DMS79 treated with DMSO at 0.1 percent for 48 hours (cell line): ENCODE data around the gene JKAMP.
A peak's percentile ranks its signal among the peaks of the same experiment; 100 is the strongest.
"Not testable (repeated sequence)": the region's sequence is repeated elsewhere in the genome, so short reads cannot be mapped to it uniquely, and the experiment has no call there.

Experiments used
- DNase-seq: peaks from one replicate; lab custom pipeline; 2025; lab: John Stamatoyannopoulos, UW

Gene JKAMP, protein sequence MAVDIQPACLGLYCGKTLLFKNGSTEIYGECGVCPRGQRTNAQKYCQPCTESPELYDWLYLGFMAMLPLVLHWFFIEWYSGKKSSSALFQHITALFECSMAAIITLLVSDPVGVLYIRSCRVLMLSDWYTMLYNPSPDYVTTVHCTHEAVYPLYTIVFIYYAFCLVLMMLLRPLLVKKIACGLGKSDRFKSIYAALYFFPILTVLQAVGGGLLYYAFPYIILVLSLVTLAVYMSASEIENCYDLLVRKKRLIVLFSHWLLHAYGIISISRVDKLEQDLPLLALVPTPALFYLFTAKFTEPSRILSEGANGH

DNA sequence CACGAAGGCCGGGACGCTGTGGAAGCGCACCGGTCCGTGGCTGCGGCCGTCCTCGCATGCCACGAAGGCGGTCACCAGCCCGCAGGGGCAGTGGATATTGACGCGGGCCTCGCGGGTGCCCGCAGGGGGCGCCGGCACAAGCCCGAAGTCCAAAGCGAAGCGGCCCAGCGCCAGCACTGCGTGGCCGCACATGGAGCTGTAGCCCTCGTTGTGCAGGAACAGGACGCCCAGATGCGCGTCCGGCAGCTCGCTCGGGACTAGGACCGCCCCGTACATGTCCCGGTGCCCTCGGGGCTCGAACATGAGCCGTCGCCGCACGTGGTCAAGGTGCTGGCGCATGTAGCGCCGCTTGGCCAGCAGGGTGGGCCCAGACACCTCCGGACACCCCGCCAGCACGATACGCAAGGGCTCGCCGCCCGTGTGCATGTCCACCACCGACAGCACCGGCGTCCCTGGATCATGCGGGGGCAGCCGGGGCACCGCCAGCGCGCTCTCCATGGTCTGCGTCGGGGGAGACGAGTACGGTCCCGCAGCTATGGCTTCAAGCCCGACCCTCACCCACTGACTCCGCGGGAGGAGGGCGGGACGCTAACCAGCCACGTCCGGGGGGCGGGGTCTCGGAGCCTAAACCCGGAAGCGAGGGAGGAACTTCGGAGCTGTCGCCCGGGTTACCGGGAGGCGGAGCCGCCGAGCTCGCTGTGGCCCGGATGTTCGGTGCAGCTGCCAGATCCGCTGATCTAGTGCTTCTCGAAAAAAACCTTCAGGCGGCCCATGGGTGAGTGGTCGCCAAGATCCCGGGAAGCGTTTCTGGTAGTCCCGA is at the start of gene JKAMP, which contains the start of gene L3HYPDH:
Gene JKAMP (plus strand): TSS at position 699 of the 820 bp plus-strand sequence. CDS start 73 bp downstream, at position 772.
Gene L3HYPDH (minus strand): TSS at position 590 of the 820 bp plus-strand sequence. CDS start 92 bp downstream, at position 498.
- peak; percentile 98 for DNase-seq

DNA sequence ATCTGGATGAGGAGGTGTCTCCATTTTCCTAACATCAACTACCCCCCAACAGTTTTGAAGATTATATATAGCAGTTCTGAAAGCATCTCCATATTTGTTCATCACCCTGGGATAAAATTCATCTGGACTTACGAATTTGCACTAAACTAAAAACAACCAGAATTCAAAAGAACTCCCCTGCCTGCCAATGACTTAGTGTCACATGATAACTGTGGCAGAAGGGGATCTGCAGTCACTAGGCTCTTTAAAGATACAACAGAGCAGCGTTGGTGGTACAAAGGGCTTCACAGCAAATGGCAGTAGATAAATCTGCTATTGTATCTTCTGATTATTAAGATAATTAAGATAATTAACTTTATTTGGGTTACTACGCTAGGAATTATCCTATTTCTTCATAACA is 49.2 kb upstream of the JKAMP start:
- DNase-seq, result no peak

DNA sequence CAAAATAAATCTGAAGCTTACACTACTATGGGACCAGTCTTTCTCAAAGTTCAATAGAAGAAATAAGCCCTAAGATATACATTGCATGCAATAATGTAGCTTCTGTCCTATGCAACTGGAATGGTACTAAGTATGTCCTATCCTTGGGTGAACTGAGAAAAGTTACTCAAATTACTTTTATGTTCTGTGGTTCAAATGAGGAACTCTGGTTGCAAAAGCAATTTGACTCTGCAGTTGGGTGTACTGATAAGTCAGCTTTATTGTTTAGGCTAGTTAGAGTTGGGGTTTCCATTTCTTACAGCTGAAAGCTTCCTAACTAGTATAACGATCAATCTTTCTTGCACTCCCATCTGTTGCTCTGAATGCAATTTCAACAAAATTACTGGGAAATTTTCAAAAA is 48.3 kb upstream of the JKAMP start:
- no peak for DNase-seq

DNA sequence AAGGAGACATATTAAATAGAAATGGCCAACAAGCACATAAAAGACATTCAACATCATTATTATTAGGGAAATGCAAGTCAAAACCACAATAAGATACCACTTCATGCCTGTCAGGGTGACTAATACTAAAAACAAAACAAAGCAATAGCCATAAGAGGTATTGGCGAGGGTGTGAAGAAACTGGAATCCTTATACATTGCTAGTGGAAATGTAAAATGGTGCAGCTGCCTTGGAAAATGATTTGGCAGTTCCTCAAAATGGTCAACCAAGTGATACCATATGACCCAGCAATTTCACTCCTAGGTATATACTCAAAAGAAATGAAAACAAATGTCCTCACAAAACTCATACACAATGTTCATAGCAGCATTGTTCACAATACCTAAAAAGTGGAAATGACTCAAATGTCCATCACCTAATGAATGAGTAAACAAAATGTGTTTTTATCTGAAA is 46.1 kb upstream of the JKAMP start:
- DNase-seq, result no peak

DNA sequence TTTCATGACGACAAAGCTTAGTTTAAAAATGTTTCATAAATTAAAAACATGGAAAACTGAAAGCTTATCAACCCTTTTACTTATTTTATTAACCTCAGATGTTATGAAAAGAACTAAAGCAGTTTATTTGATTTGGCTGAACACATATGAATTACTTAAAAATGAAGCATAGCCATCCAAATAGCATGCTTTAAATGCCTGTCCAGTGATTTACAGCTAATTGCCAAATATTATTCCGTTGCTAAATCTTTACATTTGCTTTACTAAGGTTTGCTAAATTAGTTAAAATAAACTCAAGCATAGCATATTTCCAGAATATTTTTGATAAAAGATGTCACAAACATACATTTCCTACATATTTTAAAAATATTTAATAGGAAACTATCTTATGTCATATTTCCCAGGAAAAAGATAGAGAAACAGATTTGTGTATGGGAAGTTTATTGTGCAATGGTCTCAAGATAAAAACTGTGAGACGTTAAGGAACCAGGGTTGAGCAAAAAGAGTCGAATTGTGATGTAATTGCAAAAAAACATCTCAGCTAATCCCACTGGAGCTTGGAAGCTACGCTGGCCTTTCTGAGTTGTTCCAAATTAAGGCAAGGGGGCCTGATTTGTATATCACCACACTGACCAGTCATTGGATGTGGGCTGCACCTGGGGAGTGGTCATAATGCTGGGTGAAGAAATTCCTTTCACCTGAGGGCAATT is 44.9 kb upstream of the JKAMP start:
- DNase-seq, result no peak

DNA sequence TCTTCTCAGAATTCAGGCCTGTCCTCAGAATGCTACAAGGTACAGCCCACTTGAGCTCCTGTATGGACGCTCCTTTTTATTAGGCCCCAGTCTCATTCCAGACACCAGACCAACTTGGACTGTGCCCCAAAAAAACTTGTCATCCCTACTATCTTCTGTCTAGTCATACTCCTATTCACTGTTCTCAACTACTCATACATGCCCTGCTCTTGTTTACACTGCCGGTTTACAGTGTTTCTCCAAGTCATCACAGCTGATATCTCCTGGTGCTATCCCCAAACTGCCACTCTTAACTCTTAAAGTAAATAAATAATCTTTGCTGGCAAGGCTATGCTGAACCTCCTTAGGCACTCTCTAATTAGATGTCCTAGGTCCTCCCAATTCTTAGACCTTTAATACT is 35.6 kb upstream of the JKAMP start:
- DNase-seq, result not testable (repeated sequence)

DNA sequence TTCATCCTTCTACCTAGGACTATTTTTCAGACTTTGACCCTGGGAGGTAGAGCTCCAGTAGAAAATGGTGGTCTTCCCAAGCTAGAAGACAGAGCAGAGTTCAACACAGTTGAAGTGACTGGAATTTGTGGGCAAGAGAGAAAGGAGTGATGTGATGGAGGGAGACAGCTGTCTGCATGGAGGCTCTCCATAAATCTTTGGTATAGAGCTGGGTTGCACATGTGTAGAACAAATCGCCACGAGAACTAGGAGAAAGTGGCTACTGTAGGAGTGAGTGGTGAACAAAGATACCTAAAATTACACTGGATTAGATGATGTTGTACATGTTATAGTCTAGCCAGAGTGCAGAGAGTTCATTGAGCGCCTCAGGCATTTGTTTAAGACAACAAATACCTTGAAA is 33.6 kb upstream of the JKAMP start:
- no peak for DNase-seq

DNA sequence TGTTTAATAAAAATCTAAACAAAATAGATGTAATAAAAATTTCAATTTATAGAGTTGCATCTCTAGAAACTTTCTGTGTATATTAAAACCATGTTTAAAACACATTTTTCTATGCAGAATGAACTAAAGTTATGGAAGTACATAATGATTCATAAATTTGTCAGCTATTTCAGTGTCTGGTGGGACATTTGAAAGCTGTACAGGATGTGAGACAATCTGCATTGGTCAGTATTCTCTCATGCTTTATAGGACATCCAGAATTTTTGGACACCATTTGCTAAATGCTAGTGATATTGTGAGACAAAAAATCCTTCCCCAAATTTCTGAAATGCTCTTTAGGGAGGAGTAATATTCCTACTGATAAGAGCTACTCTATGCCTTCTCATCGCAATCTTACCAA is 32.5 kb upstream of the JKAMP start:
- DNase-seq, result no peak

DNA sequence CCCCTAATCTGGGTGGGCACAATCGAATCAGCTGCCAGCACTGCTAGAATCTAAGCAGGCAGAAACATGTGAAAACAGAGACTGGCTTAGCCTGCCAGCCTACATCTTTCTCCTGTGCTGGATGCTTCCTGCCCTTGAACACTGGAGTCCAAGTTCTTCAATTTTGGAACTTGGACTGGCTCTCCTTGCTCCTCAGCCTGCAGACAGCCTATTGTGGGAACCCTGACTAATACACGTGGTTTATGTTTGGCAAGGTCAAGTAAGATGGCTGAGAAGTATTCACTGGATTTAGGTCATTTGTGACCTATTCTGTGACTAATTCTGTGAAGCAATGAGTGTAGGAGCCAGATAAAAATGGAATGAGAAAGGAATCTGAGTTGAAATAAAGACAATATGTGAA is 30.2 kb upstream of the JKAMP start:
- DNase-seq, result no peak

DNA sequence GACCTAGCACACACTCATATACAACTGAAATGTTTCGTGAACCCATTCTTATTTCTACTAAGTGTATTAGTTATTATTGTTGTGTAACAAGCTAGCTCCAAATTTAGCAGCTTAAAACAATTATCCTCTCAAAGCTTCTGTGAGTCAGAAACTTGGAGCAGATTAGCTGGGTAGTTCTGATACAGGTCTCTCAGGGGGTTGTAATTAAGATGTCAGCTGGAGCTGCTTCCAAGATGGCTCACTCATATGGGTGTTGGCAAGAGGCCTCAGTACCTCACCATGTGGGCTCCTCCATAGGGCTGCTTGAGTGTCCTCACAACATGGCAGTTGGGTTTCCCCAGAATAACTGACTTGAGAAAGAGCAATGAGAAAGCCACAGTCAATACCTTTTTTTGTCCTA is 28.9 kb upstream of the JKAMP start:
- no peak for DNase-seq

DNA sequence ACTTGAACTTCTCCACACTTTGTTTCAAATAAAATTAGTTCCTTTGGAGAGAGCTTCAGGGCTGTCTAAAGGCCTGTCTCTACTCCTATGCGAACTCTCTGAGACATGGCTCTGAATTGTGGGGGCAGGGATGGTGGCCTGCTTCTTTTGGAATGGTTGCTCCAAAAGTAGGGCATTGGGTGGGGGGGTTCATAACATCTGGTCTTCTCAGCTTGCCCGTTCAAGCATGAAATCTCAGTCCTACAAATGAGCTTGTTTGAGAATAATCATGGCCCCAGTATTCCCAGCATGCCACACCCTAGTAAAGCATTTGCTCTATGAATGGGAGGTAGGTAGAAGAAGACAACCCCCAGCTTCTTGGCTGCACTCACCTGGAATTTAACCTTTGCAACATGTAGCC is 25.8 kb upstream of the JKAMP start:
- DNase-seq, result no peak

DNA sequence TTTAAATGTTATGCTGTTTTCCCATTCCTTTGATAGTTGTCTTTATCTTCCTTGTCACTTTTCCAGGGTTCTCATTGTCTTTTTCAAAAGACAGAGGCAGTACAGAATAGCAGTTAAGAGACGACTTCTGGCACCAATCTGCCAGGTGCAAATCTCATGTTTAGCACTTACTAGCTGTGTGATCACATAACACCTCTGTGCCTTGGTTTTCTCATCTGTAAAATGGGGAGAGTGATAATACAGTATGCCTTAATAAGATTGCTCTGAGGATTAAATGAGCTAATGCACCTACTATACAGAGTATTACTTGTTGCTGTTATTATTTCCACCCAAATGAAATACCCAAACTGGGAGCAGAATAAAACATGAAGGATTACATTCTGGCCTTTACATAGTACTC is 23.9 kb upstream of the JKAMP start:
- DNase-seq, result no peak

DNA sequence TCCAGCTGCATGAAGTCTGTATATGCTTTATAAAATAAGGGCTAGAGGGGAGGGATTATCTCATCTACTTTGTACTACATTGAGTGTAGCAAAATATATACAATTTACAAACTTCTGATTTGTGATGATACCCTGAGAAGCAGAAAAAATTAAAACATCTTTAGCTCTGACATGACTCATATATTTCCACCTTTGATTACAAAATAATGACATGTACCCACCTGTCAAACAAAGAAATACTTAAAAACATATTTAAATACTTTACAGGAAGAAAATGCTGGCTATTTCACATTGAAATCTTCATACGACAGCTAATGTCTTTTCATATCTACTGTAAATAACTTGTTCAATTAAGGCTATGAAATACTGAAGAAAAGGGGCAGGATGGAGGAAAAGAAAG is 22.4 kb upstream of the JKAMP start:
- no peak for DNase-seq

DNA sequence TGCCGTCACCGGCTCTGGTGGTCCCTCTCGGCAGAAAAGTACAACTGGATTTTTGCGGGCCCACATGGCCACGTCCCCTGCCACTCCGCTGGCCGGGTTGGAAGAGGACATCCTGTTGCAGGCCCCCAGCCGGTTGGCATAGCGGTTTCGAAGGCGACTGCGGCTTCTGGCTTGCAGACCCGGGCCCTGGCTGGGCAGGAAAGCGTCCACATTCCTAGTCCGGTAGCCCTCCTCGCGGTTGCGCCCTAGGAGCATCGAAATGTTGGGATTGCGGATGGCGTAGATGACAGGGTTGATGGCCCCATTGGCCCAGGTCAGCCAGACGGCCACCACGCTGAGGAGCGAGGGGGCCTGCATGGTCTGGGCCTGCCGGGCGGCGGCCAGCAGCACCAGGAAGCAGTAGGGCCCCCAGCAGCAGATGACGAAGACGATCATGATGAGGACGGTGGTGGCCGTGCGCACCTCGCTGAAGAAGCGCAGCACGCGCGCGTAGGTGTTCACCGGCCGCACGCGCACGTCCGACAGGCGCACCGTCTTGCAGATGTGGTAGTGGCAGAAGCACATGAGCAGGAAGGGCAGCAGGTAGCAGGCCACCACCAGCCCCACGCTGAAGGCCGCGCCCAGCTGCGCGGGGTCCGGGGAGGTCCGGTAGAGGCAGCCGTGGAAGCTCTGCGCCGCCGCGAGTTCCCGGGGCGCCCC is 20.4 kb upstream of the JKAMP start:
- DNase-seq, result no peak

DNA sequence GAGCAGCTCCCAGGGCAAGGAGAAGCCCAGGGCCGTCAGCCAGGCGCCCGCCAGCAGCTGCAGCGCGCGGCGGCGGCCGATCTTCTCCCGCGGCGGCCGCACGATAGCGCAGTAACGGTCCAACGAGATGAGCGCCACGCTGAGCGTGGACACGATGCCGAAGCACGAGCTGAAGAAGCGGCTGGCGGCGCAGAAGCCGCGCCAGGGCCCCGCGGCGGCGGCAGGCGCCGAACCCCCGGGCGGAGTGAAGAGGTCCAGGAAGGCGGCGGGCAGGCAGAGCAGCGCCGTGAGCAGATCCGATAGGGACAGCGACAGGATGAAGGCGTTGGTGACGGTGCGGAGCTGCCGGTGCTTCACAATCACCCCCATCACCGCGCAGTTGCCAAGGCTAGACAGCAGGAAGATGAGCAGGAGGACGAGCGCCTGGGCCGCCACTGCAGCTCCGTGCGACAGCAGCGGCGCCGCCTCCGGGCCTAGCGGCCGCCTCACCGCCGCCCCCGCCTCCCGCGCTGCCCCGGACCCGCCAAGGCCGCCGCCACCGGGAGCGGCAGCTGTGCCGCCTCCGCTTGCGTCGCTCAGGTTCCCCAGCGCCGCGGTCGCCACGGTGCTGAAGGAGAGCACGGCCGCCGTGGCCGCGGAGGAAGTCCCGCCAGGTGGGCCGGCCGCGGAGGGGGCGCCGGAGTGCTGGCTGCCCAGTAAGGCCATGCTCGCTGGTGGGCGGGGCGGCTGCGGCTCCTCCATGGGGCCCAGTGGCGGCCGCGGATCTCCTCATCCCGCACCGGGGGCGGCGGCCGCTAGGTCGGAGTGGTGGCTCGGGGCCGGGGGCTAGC is 19.6 kb upstream of the JKAMP start:
- peak; percentile 67 for DNase-seq

DNA sequence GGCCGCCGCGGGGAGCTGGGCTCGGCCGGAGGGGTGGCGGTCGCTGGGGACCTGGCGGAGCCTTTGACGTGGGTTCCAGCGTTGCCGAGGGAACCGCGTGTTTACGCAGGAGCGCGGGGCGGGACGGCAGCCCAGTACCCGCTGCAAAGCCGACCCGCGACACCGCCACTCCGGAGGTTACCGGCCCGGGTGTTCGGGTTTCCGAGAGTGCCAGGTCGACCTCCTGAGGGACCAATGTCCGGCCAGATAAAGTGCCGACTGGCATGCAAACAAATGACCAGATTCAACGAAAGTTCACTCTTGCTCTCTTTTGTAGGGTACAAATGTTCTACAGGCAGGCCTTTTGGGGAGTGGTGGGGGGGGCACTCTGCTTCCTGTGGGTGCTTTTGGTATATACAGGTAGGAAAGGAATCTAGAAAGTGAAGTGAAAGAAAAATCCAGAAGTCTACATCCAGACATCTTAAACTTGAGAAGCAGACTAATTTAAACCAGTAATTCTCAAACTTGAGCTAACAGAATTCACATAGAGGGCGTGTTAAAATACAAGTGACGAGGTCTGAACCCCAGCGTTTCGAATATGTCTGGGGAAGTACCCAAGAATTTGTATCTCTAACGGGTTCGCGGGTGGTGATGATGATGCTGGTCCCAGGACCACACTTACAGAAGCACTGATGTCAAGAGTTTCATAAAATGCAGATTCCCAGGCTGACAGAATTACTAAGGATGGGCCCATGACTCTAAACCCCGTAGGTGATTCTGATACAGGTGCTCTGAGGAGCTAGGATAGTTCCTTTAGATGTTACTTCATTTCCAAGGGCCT is 18.8 kb upstream of the JKAMP start, which contains the start of gene GPR135:
Gene GPR135 (minus strand): TSS at position 65 of the 820 bp plus-strand sequence. CDS start 154 bp downstream, outside the sequence.
- no peak for DNase-seq

DNA sequence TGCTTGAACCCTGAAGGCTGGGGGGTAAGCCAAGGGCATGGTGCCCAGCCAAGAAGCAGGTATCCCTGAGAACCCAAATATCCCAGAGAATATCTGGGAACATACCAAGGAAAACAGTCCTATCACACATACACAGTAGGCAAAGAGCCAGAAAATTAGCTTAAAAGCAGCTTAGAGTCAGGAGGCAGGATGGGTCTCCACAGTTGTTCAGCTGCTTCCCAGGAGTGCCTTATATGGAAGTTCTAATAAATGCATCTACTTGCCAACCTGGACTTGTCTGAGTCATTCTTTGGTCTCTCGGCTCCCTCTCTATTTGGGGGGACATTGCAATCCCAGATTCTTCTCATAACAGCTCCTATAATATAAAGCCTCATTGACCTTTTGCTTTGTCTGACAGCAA is 10.1 kb upstream of the JKAMP start:
- no peak for DNase-seq

DNA sequence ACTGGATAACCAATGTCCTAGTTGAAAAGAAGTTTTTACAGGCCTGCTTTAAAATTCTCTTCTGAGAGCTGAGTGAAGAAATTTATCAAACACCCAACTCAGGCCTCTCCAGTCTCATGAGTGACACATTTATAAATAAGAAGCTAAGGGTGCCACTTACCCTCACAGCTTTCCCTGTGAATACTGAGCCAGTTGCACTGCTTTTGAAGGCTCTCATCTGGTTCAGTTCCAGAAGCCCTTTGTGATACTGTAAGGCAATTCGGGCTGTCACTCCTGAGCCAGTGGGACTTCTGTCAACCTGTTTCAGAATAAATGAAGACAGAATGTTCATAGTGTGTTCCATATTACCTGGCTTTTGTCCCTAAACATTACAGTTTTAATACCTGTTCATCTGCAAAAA is 8.6 kb upstream of the JKAMP start:
- no peak for DNase-seq

DNA sequence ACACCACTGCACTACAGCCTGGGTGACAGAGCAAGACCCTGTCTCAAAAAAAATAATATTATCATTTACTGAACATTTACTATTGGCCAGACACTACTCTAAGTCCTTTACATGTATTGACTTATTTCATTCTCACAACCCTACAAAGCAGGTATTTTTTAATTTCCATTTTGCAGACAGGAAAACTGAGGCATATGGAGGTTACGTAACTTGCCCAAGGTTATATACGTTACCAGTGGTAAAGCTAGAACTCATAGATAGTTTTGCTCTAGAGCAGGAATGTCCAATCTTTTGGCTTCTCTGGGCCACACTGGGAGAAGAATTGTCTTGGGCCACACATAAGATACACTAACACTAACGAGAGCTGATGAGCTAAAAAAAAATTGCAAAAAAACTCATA is 5.8 kb upstream of the JKAMP start:
- no peak for DNase-seq

DNA sequence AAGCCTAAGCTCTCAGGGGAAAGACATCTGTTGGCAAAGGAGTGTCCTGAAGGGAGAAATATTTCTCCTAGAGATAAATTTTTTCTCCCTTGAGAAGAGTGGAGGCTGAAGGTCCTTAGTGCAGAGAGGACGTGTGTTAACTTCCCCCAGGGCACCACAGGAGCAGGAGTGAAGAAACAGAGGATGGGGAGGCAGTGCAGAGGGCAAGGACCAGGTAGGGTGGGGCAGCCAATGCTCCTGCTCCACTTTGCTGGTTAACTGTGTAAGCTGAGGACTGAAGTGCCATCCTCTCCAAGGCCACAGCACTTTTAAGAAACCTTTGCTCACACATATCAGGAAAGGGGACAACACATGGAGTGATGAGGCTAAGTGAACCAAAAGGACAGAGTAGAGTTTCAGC is 4.2 kb upstream of the JKAMP start:
- DNase-seq, result no peak
